Esophagus muscularis mucosa (tissue), 4 donors: ENCODE data around the gene LRP1.

Experiments
- CTCF ChIP-seq, 3 experiments: fragments of 200-600 bp in 2 of 3; fragments of 450-650 bp in 1 of 3; sonication (generic) in 2 of 3; IDR thresholded peaks; one replicate each; pipeline ENCODE4 v1.5.1; 2017 to 2019; ENCODE audit warnings: antibody characterized with exemption in 3 of 3, mild to moderate bottlenecking in 2 of 3, moderate library complexity in 1 of 3
- EP300 ChIP-seq: sonication (generic); formaldehyde crosslinking; IDR thresholded peaks from one replicate; pipeline ENCODE4 v1.6.1; 2017; ENCODE audit warnings: antibody characterized with exemption
- POLR2A ChIP-seq: fragments of 450-650 bp; IDR thresholded peaks from one replicate; pipeline ENCODE4 v1.6.1; 2017; ENCODE audit warnings: antibody characterized with exemption, moderate library complexity, mild to moderate bottlenecking, low read depth
- POLR2AphosphoS5 ChIP-seq, 2 donors: sonication (generic); formaldehyde crosslinking; IDR thresholded peaks; one replicate each; pipeline ENCODE4 v1.6.1; 2017; ENCODE audit warnings: antibody characterized with exemption in 2 of 2

GRCh38 chr12:57173683-57174082 is 45.4 kb downstream of the LRP1 start:
- TF ChIP-seq POLR2A (no peak), CTCF (IDR thresholded peaks at IDR 0.05) (no peak), POLR2AphosphoS5 (IDR thresholded peaks at IDR 0.05) (no peak), EP300 (no peak)
